ENCODE results near the gene VSIG8.

GRCh38 chr1:159835356-159835755 is 27.1 kb downstream of the VSIG8 start:
- TF ChIP-seq TCF4 (CRISPR knock-in tag; IDR thresholded peaks at IDR 0.05; ENCODE audit: borderline replicate concordance) (no peak), ARNTL (CRISPR knock-in tag; IDR thresholded peaks at IDR 0.05; ENCODE audit: borderline replicate concordance, low read depth) (no peak), ZFP3 (CRISPR knock-in tag; IDR thresholded peaks at IDR 0.05) (no peak), ZNF565 (CRISPR knock-in tag; conservative IDR thresholded peaks at IDR 0.05; ENCODE audit: low read depth) (no peak), BACH2 (CRISPR knock-in tag; IDR thresholded peaks at IDR 0.05; ENCODE audit: borderline replicate concordance) (no peak)

Measured in SK-N-SH treated with all-trans-retinoic acid at 6 μM for 48 hours (cell line).